Right lobe of liver (tissue), 4 donors: ENCODE measurements around the gene QPCT.
"Not testable (repeated sequence)": the region's sequence is repeated elsewhere in the genome, so short reads cannot be mapped to it uniquely, and the experiment has no call there.

Source experiments
- POLR2A ChIP-seq: fragments of 450-650 bp; IDR thresholded peaks from one replicate; pipeline ENCODE4 v1.6.1; 2017; ENCODE audit warnings: antibody characterized with exemption, mild to moderate bottlenecking
- TF ChIP-seq, protein P1 (sequence below), 4 donors: fragments of 200-600 bp in 3 of 4; fragments of 450-650 bp in 1 of 4; IDR thresholded peaks; one replicate each; pipeline versions ENCODE4 v1.5.1 to v1.8.0; 2016 to 2022; ENCODE audit warnings: antibody characterized with exemption in 4 of 4, mild to moderate bottlenecking in 2 of 4
- donor health status: DM: no; HTN: no; CAD: no.
- donor health status: DM: no; HTN: no; CAD: no.
- donor health status: DM: no; HTN: yes; CAD: no.

DNA sequence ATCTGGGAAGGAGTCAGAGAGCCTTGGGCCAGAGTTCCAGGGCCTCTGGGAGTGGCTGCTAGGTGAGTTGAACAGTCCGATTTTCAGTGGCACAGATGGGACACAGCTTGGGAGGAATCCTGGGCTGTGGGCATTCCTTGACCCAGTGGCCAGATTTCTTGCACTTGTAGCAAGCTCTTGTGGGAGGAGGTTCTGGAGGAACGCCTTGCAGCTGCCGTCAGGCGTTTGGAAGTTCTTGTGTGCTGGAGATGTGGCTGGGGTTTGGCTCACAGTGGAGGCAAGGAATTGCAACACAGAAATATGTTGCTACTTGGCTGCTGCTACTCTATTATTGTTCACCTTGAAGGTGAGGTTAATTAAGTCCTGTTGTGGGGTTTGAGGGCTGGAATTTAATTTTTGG lies 39.8 kb downstream of the QPCT start:
- TF ChIP-seq, protein P1, sequence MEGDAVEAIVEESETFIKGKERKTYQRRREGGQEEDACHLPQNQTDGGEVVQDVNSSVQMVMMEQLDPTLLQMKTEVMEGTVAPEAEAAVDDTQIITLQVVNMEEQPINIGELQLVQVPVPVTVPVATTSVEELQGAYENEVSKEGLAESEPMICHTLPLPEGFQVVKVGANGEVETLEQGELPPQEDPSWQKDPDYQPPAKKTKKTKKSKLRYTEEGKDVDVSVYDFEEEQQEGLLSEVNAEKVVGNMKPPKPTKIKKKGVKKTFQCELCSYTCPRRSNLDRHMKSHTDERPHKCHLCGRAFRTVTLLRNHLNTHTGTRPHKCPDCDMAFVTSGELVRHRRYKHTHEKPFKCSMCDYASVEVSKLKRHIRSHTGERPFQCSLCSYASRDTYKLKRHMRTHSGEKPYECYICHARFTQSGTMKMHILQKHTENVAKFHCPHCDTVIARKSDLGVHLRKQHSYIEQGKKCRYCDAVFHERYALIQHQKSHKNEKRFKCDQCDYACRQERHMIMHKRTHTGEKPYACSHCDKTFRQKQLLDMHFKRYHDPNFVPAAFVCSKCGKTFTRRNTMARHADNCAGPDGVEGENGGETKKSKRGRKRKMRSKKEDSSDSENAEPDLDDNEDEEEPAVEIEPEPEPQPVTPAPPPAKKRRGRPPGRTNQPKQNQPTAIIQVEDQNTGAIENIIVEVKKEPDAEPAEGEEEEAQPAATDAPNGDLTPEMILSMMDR (IDR thresholded peaks at IDR 0.05), result not testable (repeated sequence)
- not testable (repeated sequence) for TF ChIP-seq POLR2A
